IMR-90 (cell line): ENCODE measurements around the gene ZFTA.

Source experiments
- CEBPB ChIP-seq: IDR thresholded peaks from 2 replicates; pipeline ENCODE4 v1.6.1; 2012; ENCODE audit warnings: low read depth, low read length, improper control_type of control experiment
- CTCF ChIP-seq: conservative IDR thresholded peaks from 2 replicates; pipeline ENCODE4 v1.5.1; 2012; ENCODE audit warnings: mild to moderate bottlenecking, low read depth, low read length, improper control_type of control experiment
- MAZ ChIP-seq: IDR thresholded peaks from 2 replicates; pipeline ENCODE4 v1.6.1; 2012; ENCODE audit warnings: low read depth, mild to moderate bottlenecking, low read length, improper control_type of control experiment, moderate library complexity, borderline replicate concordance
- MXI1 ChIP-seq: IDR thresholded peaks from 2 replicates; pipeline ENCODE4 v1.6.1; 2012; ENCODE audit warnings: low read depth, mild to moderate bottlenecking, low read length, moderate library complexity, borderline replicate concordance
- POLR2A ChIP-seq: IDR thresholded peaks from 2 replicates; pipeline ENCODE4 v1.6.1; 2012; ENCODE audit warnings: mild to moderate bottlenecking, low read depth, low read length
- RAD21 ChIP-seq: IDR thresholded peaks from 2 replicates; pipeline ENCODE4 v1.6.1; 2012; ENCODE audit warnings: low read length, improper control_type of control experiment
- RFX5 ChIP-seq: IDR thresholded peaks from 2 replicates; pipeline ENCODE4 v1.8.0; 2012; ENCODE audit warnings: low read depth, mild to moderate bottlenecking, low read length, moderate library complexity
- SMC3 ChIP-seq: fragments of 150-350 bp; IDR thresholded peaks from 2 replicates; pipeline ENCODE4 v1.6.1; 2016; ENCODE audit warnings: low read depth, mild to moderate bottlenecking, antibody characterized with exemption, low read length, moderate library complexity
- USF2 ChIP-seq: fragments of 150-350 bp; IDR thresholded peaks from 2 replicates; pipeline ENCODE4 v1.6.1; 2017; ENCODE audit warnings: mild to moderate bottlenecking, antibody characterized with exemption, low read length, low read depth

- TF ChIP-seq CTCF (no peak), RFX5 (no peak), RAD21 (no peak), CEBPB (no peak), POLR2A (no peak), SMC3 (no peak), USF2 (no peak), MAZ (no peak), MXI1 (no peak)
These were observed 32.3 kb upstream of the ZFTA start for GRCh38 chr11:63800921-63801320.
